ENCODE results near the gene PTGES3L.
"Not testable (repeated sequence)": the region's sequence is repeated elsewhere in the genome, so short reads cannot be mapped to it uniquely, and the experiment has no call there.

Gene PTGES3L

GRCh38 chr17:42919522-42920077, 60.3 kb downstream of the PTGES3L start:
- DNase-seq (ENCODE audit: low spot score) = not testable (repeated sequence)

GRCh38 chr17:42918902-42919521, 60.9 kb downstream of the PTGES3L start:
- no peak for DNase-seq (ENCODE audit: low spot score)

Measured in AG20443 (cell line).